ENCODE results near the gene OR2F1. TPM values are rescaled to one million over a fixed set of nuclear protein-coding genes. Genes with fewer than 3 reads are reported as not detected.

Gene OR2F1, protein sequence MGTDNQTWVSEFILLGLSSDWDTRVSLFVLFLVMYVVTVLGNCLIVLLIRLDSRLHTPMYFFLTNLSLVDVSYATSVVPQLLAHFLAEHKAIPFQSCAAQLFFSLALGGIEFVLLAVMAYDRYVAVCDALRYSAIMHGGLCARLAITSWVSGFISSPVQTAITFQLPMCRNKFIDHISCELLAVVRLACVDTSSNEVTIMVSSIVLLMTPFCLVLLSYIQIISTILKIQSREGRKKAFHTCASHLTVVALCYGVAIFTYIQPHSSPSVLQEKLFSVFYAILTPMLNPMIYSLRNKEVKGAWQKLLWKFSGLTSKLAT
- not detected for total RNA-seq

DNA sequence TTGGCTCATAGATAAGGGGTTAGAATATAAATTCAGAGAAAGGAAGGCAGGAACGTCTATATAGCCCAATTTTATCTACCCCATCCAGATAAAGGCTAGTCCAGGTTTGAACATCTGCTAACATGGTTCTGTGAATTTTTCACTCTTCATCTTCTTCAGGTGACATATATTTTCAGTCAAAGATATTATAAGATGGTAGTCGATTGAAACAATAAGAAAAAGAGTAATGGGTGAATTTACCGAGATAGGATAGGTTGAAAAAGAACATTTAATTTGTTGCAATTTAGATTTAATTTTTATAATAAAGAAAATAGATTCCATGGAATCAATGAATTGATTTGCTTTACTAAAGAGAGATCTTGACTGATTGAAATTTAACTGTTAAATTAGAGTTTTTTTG is at the start of gene OR2F1:
OR2F1 (plus strand) TSS at position 301 of the 400 bp plus-strand sequence. CDS start 5,127 bp downstream, outside the sequence.
- peak; percentile 8 for FAIRE-seq

DNA sequence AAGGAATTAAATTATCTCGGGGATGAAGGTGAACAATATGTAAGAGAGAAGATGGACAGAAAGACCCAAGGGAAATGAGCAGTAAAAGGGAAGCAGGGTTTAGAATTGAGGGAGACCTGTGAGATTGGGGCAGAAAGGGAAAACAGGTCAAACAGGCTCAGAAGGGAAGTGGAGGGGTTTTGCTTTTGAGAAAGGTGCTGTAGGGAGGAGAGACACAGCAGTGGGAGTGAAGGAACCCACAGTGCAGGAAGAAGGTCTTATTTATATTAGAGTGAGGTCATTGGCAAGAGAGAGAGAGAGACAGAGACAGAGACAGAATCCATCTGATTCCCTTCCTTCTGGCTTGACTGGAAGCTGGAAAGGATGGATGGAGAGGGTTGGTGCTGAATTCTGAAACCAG is 49.1 kb upstream of the OR2F1 start:
- FAIRE-seq (no peak), DNase-seq (ENCODE audit: low spot score in 2 of 2) (no peak)

More for the DNA sequence above, at the start of gene OR2F1:
- no peak for DNase-seq (ENCODE audit: low spot score in 2 of 2)

DNA sequence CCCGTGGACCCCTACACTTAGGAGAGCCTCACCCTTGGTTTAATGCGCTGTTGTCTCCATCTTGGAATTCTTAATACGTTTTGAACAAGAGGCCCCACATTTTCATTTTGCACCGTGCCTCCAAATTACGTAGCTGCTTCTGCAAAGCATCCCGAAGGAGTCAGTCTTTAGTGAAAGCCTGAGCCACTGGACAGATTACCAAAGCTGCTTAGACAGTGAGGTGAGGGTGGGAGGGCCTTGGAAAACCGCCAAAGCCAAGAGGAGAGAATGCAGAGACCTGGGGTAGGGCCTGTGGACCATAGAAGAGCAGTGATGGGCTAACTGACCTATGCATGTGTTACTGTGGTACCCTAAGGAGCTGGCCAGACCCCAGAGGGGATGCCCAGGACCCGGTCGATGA is 48.5 kb upstream of the OR2F1 start:
- DNase-seq (ENCODE audit: low spot score in 2 of 2): no peak
- no peak for FAIRE-seq

DNA sequence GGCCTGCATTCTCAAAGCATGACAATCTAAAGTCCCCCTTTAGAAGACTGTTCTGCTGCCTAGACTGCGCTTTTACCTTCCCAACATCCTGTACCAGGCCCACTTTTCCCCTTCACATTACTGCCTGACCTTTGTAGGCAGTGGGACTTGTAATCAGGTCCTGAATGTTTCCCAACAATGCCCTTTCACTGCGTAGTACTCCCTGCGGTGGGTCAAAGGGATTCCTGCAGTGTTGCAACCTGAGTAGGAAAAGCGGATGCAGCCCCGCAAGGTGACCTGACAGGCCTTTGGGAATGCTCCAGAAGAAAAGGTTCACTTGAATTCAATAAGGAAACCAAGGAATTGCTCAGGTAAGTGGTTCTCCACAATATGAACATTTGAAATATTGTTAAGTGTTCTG is 47.7 kb upstream of the OR2F1 start:
- no peak for DNase-seq (ENCODE audit: low spot score in 2 of 2)
- FAIRE-seq: no peak

- FAIRE-seq (no peak), DNase-seq (ENCODE audit: low spot score in 2 of 2) (no peak)
These were observed 46.5 kb upstream of the OR2F1 start for GRCh38 chr7:143908120-143908519.

- FAIRE-seq (no peak), DNase-seq (ENCODE audit: low spot score in 2 of 2) (no peak)
These were observed 44.8 kb upstream of the OR2F1 start for GRCh38 chr7:143909863-143910262.

- no peak for DNase-seq (ENCODE audit: low spot score in 2 of 2)
- no peak for FAIRE-seq
These were observed 44.0 kb upstream of the OR2F1 start for GRCh38 chr7:143910473-143911248.

- DNase-seq (ENCODE audit: low spot score in 2 of 2): no peak
- FAIRE-seq: no peak
These were observed 40.6 kb upstream of the OR2F1 start for GRCh38 chr7:143913945-143914615.

DNA sequence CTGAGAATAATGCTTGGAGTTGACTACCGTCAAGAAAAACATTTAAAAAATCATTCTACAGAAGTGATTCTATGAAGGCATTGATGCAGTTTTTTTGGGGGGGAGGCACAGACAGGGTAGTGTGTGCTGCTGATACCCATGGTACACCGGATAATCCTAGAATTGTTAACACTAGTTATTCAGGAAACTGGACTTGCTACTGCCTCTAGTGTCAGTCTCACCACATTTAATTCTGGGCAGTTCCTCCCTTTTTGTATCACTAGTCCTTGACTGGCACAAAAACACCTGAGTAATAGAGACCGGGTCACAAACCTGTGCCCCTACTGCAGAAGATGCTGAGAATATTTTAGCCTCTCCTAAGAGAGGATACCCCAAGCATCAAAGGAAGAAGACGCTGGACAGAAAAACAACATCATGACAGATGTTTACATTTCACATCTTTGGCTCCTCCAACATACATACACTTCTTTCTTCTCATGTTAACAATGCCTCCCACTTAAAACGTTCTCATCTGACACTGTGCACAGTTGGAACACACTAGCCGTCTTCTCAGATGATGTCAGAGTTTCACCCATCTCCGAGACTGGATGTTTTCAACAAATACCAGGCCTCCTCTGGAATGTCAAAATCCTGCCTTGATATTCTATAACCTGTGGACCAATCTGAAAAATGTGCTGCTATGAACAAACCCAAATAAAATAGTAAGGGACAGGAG is 39.5 kb upstream of the OR2F1 start:
- no peak for FAIRE-seq
- no peak for DNase-seq (ENCODE audit: low spot score in 2 of 2)

DNA sequence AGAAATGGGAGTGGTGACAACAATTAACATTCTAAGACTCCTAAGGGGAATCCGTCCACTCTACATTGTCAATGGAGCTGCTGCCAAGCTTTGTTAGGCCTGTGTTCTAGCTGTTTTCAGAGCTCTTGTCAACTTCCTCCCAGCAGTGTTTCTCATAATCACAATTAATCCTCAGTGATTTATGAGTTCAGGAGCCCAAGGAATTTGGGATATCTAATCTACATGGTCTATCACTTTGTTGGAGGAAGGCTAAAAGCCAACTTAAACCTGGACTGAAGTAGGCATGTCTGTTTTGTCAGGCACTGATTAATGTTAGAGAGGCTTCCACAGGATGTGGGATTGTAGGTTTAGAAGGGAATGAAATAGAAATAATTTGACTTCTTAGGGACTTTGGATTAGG is 29.8 kb upstream of the OR2F1 start:
- FAIRE-seq (no peak), DNase-seq (ENCODE audit: low spot score in 2 of 2) (no peak)

DNA sequence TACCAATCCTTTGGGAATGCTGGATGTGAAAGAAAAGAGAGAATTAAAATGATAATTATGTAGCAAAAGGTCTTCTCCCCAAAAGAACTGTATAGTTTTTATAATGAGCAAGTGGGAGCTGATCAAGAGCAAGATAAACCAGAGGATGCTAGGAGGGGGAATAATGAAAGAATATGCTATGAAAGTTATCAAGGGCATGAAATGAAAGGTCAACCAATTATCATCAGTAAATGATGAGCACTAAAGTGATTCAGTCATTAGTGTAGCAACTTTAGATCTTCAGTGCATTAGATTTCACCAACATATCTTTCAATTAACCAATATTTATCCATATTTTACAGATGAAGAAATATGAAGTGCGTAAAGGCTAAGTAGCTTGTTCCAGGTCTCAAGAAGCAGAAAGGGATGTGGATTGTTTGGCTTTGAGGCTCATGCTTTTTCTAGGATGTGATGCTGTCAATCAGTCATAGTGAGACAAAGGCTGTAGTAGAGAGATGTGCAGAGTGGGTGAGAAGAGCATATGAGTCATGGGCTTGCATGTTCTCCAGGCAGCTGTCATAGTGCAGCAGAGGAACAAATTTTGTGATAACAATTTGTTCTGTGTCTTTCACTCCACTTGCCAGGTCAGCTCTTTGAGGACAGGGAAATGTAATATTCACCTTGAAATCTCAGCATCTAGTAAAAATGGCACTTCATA is 25.3 kb upstream of the OR2F1 start:
- FAIRE-seq (no peak), DNase-seq (ENCODE audit: low spot score in 2 of 2) (no peak)

GRCh38 chr7:143931739-143932138 is 22.9 kb upstream of the OR2F1 start:
- FAIRE-seq (no peak), DNase-seq (ENCODE audit: low spot score in 2 of 2) (no peak)

DNA sequence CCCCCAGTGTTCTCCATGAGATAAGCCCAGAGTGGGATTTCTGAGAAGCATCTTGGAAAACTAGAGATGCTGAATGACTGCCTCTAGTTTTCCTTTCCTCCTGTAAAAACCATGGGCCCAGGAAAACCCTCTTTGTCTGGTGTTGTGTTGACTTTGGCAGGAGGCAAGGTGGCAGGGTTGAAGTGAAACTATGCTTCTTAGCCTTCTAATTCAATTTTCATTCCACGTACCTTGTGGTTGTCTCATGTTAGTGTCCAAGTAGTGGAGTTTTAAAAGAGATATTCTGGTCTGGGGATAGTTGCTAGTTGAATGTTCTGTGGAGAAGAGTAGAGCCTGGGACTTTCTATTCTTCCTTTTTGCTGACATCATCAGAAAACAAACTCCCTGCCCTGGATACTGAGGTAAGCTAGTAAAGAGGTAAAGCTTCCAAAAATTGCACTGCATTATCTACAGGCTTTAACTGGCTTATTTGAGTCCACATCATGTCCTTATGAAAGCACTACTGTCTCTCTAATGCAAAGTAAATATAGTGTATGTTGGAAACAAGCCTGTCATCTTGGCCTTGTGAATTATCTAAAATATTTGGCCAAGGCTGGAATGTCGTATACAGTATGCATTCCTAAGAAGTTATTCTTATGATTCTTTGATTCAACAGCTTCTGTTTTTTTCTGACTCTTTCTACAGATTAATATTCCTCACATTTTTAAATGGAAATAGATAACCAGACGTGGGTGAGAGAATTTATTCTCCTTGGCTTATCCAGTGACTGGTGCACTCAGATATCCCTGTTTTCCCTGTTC is 19.9 kb upstream of the OR2F1 start, which contains the start of gene OR2F2:
OR2F2 (plus strand) TSS at position 708 of the 800 bp plus-strand sequence; CDS start at position 708, 0 bp downstream.
- DNase-seq (ENCODE audit: low spot score in 2 of 2): no peak
- no peak for FAIRE-seq

- DNase-seq (ENCODE audit: low spot score in 2 of 2): no peak
- no peak for FAIRE-seq
These were observed 18.3 kb upstream of the OR2F1 start for GRCh38 chr7:143936087-143937009.

DNA sequence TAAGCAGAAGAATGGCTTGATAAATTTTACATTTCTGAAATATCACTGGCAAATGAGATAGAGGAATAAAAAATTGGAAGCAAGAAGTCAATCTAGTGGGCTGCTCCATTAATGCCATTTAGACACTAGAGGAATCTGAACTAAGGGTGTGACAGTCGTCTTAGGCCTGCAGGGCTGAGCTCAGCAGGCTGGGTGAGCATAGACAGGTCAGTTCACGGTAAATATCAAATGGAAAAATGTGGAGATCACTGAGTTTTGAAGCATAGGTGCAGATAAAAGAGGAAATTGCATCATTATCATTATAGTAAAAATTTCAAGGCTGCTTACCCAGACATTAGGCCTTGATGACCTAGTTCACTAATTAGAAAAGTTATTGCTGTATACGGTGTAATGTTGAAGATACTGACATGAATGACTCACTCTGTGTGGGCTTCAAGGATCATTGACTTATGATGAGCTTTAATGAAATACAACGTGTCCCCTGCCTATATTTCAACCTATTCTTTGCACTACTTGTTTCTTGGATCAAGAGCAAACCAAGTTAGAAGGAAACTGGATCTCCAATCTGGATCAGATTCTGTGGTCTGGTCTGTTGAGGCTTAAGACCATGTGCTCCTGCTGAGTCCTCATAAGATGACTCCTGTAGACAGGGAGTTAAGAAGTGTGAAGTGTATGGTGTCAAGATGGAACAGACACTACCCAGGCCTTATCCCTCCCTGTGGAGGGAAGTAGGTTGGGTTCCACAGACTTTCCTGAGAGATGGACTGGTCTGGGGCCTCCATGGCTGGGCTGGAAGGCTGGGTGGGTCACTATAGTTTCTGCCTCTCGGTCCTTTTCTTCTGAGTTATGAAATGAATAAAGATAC is 16.0 kb upstream of the OR2F1 start:
- DNase-seq (ENCODE audit: low spot score in 2 of 2) (no peak), FAIRE-seq (no peak)

DNA sequence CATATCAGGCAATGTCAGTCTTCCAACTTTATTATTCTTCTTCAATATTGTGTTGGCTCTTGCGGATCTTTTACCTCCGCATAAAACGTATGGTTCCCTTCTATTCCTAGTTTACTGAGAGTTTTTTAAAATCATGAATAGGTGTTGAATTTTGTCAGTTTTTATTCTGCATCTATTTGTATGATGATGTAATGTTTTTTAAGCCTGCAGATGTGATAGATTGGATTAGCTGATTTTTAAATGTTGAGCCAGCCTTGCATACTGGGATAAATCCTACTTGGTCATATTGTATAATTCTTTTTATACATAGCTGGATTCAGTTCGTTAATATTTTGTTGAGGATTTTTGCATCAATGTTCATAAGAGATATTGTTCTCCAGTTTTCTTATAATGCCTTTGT is 9.2 kb upstream of the OR2F1 start:
- FAIRE-seq: no peak

DNA sequence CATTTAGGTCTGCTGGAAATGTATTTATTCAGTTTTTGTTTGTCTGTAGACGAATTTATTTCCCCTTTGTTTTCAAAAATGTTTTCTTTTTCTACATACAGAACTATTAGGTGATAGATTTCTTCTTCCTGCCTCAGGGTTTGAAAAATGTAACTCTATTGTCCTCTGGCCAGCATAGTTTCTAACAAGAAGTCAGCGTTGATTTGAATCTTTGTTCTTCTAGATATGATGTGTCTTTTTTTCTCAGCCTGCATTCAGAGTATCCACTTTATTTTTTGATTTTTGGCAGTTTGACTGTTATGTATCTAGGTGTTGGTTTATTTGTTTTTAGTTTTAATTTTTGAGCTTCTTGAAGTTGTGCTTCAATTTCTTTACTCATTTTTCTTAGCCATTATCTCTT is 7.5 kb upstream of the OR2F1 start:
- FAIRE-seq (no peak), DNase-seq (ENCODE audit: low spot score in 2 of 2) (no peak)

More for the DNA sequence above, 9.2 kb upstream of the OR2F1 start:
- no peak for DNase-seq (ENCODE audit: low spot score in 2 of 2)

All from frontal cortex (tissue), 4 donors.